Stromal cell of bone marrow (primary cell): ENCODE data around the gene EHD2.
A peak's percentile ranks its signal among the peaks of the same experiment; 100 is the strongest.
"Not testable (repeated sequence)": the region's sequence is repeated elsewhere in the genome, so short reads cannot be mapped to it uniquely, and the experiment has no call there.

ENCODE experiments used
- DNase-seq: peaks from one replicate; pipeline ENCODE4 v3.0.0-alpha.2; 2012; ENCODE audit warnings: low read depth

EHD2 gene

GRCh38 chr19:47691782-47692181 is 21.4 kb upstream of the EHD2 start:
- no peak for DNase-seq

DNA sequence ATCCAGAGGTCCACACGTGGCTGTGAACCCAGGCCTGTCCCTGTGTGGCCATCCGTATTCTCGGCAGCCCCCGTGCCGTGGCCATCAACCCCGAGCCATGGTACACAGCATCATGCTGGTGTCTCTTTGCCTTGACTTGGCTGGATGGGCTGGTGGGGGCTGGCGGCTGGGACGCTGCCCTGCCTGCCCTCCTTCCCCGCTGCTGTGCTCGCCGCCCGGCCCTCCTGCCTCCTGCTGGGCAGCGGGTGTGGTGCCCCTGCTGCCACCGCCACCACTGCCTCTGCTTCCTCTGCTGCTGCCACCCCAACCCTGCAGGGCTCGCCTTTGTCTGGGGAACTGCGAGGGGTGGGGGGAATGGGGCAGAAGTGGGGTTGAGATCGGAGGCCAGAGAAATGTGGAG is 19.7 kb upstream of the EHD2 start:
- DNase-seq, result no peak

GRCh38 chr19:47693903-47694302 is 19.3 kb upstream of the EHD2 start:
- DNase-seq, result no peak

- DNase-seq, result no peak
These were observed 18.6 kb upstream of the EHD2 start for GRCh38 chr19:47694466-47695273.

DNA sequence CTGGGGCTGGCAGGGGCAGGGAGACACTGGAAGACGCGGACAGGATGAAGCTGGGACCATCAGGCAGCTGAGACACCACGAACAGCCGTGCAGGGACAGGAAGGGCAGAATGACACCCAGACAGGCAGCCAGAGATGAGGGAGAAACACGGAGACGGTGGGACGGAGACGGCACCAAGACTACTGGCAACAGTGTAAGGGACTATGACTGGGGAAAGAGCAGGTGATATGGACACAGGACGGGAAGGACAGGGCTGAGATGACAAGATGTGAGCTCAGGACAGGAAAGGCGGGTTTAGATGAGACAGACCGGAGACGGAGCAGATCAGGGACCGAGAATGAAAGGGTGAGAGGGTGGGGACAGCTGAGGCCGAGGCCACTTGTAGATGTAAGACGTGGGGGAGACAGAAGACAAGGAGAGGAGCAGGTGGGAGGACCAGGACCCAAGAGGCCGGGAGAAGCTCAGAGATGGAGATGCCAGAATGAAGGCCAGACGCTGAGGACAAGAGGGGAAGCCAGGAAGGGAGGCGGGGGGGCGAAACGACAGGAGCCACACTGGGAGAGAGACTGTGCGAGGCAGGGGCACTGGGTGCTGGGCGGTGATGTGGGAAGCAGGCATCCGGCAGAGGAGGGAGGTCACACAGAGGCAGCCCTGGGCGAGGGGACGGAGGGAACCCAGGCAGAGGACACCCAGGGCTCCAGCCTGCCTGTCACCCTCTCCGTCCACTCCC is 17.5 kb upstream of the EHD2 start:
- no peak for DNase-seq

GRCh38 chr19:47696635-47697034 is 16.6 kb upstream of the EHD2 start:
- no peak for DNase-seq

GRCh38 chr19:47697863-47698609 is 15.2 kb upstream of the EHD2 start:
- peak; percentile 65 for DNase-seq

DNA sequence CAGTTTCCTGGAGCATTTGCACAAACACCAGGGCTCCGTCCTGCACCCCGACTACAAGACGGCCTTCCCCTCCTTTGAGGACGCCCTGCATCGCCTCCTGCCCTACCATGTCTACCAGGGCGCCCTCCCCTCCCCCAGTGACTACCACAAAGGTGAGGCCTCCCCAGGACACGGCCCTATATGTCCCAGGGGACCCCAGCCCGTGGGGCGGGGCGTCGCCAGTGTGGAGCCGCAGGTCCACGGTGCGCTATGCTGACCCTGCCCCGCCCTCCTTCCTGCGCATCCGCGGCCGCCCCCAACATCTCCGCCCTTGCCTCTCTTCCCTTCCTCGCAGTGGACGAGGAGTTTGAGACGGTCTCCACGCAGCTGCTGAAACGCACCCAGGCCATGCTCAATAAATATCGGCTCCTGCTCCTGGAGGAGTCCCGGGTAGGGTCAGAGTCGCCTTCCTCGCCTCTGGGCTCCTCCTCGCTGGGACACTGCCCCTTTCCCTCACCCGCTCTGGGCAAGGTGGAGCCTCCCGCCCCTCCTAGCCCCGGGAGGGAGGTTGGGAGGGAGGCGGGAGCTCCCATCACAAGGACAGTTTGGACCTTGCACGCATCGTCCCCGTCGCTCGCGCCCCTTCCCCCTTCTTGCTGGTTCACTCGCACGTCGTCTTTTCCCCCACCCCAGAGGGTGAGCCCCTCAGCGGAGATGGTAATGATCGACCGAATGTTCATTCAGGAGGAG is 14.4 kb upstream of the EHD2 start:
- no peak for DNase-seq

- no peak for DNase-seq
These were observed 13.8 kb upstream of the EHD2 start for GRCh38 chr19:47699360-47699917.

DNA sequence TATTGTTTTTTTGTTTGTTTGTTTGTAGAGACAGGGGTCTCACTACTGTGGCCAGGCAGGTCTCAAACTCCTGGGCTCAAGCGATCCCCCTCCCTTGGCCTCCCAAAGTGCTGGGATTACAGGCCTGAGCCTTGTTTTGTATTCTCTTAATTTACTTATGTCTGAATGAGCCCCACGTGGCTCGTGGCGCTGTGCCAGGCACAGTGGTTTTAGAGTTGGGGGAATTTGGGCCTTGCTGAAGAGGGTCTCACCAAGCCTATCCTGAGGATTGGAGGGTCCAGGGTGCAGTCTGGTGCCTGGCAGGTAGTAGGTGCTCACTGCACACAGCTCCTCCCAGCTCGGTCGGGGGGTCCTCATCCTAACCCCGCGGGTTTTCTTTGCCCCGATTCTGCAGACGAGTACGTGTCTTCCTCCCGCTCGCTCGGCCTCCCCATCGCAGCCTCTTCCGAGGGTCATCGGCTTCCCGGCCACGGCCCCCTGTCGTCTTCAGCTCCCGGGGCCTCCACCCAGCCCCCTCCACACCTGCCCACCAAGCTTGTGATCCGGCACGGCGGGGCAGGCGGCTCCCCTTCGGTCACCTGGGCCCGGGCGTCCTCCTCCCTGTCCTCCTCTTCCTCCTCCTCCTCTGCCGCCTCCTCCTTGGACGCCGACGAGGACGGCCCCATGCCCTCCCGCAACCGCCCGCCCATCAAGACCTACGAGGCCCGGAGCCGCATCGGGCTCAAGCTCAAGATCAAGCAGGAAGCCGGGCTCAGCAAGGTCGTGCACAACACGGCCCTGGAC is 12.1 kb upstream of the EHD2 start:
- DNase-seq, result no peak

DNA sequence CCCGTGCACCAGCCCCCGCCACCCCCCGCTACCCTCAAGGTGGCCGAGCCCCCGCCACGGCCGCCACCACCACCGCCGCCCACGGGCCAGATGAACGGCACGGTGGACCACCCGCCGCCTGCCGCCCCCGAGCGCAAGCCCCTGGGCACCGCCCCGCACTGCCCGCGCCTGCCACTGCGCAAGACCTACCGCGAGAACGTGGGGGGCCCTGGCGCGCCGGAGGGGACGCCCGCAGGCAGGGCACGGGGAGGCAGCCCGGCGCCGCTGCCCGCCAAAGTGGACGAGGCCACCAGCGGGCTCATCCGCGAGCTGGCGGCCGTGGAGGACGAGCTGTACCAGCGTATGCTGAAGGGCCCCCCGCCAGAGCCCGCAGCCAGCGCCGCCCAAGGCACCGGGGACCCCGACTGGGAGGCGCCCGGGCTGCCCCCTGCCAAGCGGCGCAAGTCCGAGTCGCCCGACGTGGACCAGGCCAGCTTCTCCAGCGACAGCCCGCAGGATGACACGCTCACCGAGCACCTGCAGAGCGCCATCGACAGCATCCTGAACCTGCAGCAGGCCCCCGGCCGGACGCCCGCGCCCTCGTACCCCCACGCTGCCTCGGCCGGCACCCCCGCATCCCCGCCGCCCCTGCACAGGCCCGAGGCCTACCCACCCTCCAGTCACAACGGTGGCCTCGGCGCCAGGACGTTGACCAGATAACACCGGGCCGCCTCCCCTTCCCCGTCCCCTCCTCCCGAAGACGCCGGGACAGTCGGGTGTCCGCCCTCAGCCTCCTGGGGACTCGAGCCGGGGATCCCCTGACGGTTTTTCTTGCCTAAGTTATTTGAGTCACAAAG is 11.3 kb upstream of the EHD2 start:
- DNase-seq, result no peak

GRCh38 chr19:47702671-47703070 is 10.6 kb upstream of the EHD2 start:
- no peak for DNase-seq

- no peak for DNase-seq
These were observed 9.9 kb upstream of the EHD2 start for GRCh38 chr19:47703301-47703700.

- DNase-seq, result no peak
These were observed 9.2 kb upstream of the EHD2 start for GRCh38 chr19:47704024-47704423.

- DNase-seq, result no peak
These were observed 8.6 kb upstream of the EHD2 start for GRCh38 chr19:47704656-47705055.

GRCh38 chr19:47707135-47707925 is 5.9 kb upstream of the EHD2 start:
- DNase-seq, result peak; percentile 47

GRCh38 chr19:47711652-47712242 is 1.5 kb upstream of the EHD2 start:
- no peak for DNase-seq

- DNase-seq, result no peak
These were observed 1.1 kb downstream of the EHD2 start for GRCh38 chr19:47714339-47714738.

- not testable (repeated sequence) for DNase-seq
These were observed 1.6 kb downstream of the EHD2 start for GRCh38 chr19:47714855-47715254.
